ENCODE data around the gene ECM1.

DNA sequence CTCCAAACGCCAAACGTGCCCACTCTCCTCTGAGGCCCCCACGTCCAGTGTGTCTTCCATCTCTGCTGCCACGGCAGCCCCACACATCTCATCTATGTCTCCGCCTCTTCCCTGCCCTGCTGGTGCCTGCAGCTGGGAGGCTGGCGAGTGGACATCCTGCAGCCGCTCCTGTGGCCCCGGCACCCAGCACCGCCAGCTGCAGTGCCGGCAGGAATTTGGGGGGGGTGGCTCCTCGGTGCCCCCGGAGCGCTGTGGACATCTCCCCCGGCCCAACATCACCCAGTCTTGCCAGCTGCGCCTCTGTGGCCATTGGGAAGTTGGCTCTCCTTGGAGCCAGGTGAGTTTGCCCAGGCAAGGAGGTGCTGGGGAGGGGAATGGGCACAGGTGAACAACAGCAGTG, 49.9 kb downstream of the ECM1 start:
- TF ChIP-seq CTCF (conservative IDR thresholded peaks at IDR 0.05; ENCODE audit: low read depth in 2 of 2) (no peak), REST (IDR thresholded peaks at IDR 0.05; ENCODE audit: unreplicated experiment) (no peak), EZH2 (IDR thresholded peaks at IDR 0.05; ENCODE audit: low read depth, unreplicated experiment) (no peak), POLR2AphosphoS5 (IDR thresholded peaks at IDR 0.05; ENCODE audit: low read depth) (no peak)
